Esophagus squamous epithelium (tissue), 5 donors: Measurements from ENCODE around the gene PIGH. TPM values are rescaled to one million over a fixed set of nuclear protein-coding genes. Genes with fewer than 3 reads are reported as not detected.

Source experiments
- DNase-seq: peaks from one replicate; lab custom pipeline; 2025; lab: John Stamatoyannopoulos, UW
- H3K27ac ChIP-seq, 4 donors: fragments of 200-600 bp; sonication (generic); one replicate each; pipeline ENCODE4 v1.5.1; 2016 to 2019; ENCODE audit warnings: mild to moderate bottlenecking in 1 of 4
- H3K27me3 ChIP-seq, 4 donors: fragments of 200-600 bp; sonication (generic); 1 replicate in 3 of 4; 2 replicates in 1 of 4; pipeline versions ENCODE4 v1.5.1 to v1.6.0; 2017 to 2021; ENCODE audit warnings: antibody characterized with exemption in 1 of 4
- H3K36me3 ChIP-seq, 3 donors: fragments of 200-600 bp; sonication (generic); one replicate each; pipeline ENCODE4 v1.5.1; 2016 to 2019
- H3K4me1 ChIP-seq, 3 donors: fragments of 200-600 bp; sonication (generic); one replicate each; pipeline ENCODE4 v1.5.1; 2017 to 2019
- H3K4me3 ChIP-seq, 4 donors: fragments of 200-600 bp; sonication (generic); 1 replicate in 3 of 4; 2 replicates in 1 of 4; pipeline ENCODE4 v1.5.1; 2016 to 2019; ENCODE audit warnings: mild to moderate bottlenecking in 2 of 4, moderate library complexity in 1 of 4
- H3K9me3 ChIP-seq, 3 donors: fragments of 200-600 bp; sonication (generic); one replicate each; pipeline ENCODE4 v1.5.1; 2016 to 2019
- POLR2A ChIP-seq, 4 donors: fragments of 450-650 bp; IDR thresholded peaks; one replicate each; pipeline ENCODE4 v1.6.1; 2017; ENCODE audit warnings: antibody characterized with exemption in 4 of 4, mild to moderate bottlenecking in 4 of 4, moderate library complexity in 3 of 4
- WGBS, 2 donors: methylation state at CpG; one replicate each; pipeline ENCODE4 v1.1.5; 2018; 5-methylcytosine and 5-hydroxymethylcytosine counted together
- intact Hi-C: fragments of 100-400 bp; cut with DNase I; formaldehyde crosslinking; loops from one replicate; pipeline ENCODE4 v1.15.0; 2022
- total RNA-seq, 4 donors: library from RNA; depleted of rRNA; stranded (reverse); fragments of >200 nt; gene quantifications; one replicate each; pipeline ENCODE4 v1.1.0, GENCODE V29; 2016
- TF ChIP-seq, protein P1 (sequence below), 6 experiments: fragments of 450-650 bp in 4 of 6; fragments of 200-600 bp in 2 of 6; sonication (generic) in 2 of 6; IDR thresholded peaks; one replicate each; pipeline ENCODE4 v1.5.1; 2016 to 2019; ENCODE audit warnings: antibody characterized with exemption in 6 of 6, mild to moderate bottlenecking in 4 of 6, moderate library complexity in 4 of 6
- donor health status: DM: yes; HTN: yes; CAD: no.

Gene PIGH
- total RNA-seq, 4 donors from 2014 or later: 17.0 to 34.0 (median 21.0) TPM

- no peak for DNase-seq
- intact Hi-C loops: loop anchor here (5.0 kb wide), 1 partner anchor 46 kb away; no protein-coding TSS in a partner anchor
- H3K27me3 ChIP-seq: no peaks in the 10 kb centered on the region
- no peaks in the 10 kb centered on the region for H3K4me1 ChIP-seq
- H3K27ac ChIP-seq: no peak overlapping the region
- WGBS, 2 donors: 82 to 83% methylated on average over 11 to 14 of the region's 15 CpGs
- TF ChIP-seq, protein P1, sequence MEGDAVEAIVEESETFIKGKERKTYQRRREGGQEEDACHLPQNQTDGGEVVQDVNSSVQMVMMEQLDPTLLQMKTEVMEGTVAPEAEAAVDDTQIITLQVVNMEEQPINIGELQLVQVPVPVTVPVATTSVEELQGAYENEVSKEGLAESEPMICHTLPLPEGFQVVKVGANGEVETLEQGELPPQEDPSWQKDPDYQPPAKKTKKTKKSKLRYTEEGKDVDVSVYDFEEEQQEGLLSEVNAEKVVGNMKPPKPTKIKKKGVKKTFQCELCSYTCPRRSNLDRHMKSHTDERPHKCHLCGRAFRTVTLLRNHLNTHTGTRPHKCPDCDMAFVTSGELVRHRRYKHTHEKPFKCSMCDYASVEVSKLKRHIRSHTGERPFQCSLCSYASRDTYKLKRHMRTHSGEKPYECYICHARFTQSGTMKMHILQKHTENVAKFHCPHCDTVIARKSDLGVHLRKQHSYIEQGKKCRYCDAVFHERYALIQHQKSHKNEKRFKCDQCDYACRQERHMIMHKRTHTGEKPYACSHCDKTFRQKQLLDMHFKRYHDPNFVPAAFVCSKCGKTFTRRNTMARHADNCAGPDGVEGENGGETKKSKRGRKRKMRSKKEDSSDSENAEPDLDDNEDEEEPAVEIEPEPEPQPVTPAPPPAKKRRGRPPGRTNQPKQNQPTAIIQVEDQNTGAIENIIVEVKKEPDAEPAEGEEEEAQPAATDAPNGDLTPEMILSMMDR (IDR thresholded peaks at IDR 0.05): no peak
- TF ChIP-seq POLR2A (IDR thresholded peaks at IDR 0.05): no peak
- H3K36me3 ChIP-seq: peaks cover 0 to 8% (median 0%) of the 10 kb centered on the region in 3 donors
- H3K9me3 ChIP-seq: no peaks in the 10 kb centered on the region
- H3K4me3 ChIP-seq: no peak overlapping the region
Observed at GRCh38 chr14:67573228-67574010, 26.6 kb downstream of the PIGH start.

DNA sequence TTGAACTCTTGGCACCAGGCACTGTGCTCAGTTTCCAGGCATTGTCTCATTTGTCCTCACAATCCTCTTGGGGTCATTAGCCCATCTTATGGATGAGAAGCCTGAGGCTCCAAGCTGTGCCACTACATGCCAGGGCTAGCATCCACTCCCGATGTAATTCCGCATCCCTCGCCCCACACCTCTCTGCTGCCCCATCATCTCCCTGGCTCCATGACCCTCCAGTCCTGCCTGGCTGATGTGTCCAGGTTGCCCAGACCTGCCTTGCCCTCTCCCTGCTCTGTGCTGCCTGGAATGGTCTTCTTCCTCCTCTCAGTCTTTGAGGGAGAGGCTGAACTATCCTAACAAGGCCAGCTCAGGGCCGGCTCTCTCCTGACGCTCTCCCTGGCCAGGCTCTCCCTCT lies 27.5 kb downstream of the PIGH start:
- H3K9me3 ChIP-seq: no peaks in the 10 kb centered on the region
- no peak overlapping the region for H3K27ac ChIP-seq
- H3K4me3 ChIP-seq: no peak overlapping the region
- no peak for TF ChIP-seq POLR2A (IDR thresholded peaks at IDR 0.05)
- TF ChIP-seq, protein P1 (IDR thresholded peaks at IDR 0.05): no peak
- intact Hi-C loops: loop anchor here (5.0 kb wide), 1 partner anchor 45 kb away; no protein-coding TSS in a partner anchor
- 83 to 87% methylated on average over 5 of the region's 5 CpGs for WGBS, 2 donors
- H3K36me3 ChIP-seq: no peaks in the 10 kb centered on the region
- no peaks in the 10 kb centered on the region for H3K27me3 ChIP-seq
- DNase-seq: no peak
- peaks cover 0 to 5% (median 3%) of the 10 kb centered on the region in 3 donors for H3K4me1 ChIP-seq

DNA sequence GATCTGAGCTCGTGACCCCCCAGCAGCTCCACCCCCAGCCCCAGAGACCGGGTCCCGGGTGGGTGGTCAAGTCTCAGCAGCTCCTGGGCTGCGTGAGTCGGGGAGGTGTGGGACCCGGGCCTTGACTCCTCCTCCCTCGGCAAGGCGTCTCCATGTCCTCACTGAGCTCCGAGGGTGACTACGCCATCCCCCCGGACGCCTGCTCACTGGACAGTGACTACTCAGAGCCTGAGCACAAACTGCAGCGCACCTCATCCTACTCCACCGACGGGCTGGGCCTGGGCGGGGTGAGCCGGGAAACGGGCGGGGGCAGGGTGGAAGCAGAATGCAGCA lies 28.1 kb downstream of the PIGH start:
- Histone ChIP-seq H3K27me3 (no peaks in the 10 kb centered on the region), H3K4me3 (no peak overlapping the region), H3K4me1 (peaks cover 0 to 11% (median 7%) of the 10 kb centered on the region in 3 donors), H3K36me3 (no peaks in the 10 kb centered on the region), H3K27ac (no peak overlapping the region), H3K9me3 (no peaks in the 10 kb centered on the region)
- DNase-seq: no peak
- intact Hi-C loops: loop anchor here (5.0 kb wide), 1 partner anchor 45 kb away; no protein-coding TSS in a partner anchor
- WGBS, 2 donors: no CpG with 5 or more reads among the region's 19 CpGs
- TF ChIP-seq, protein P1 (IDR thresholded peaks at IDR 0.05): no peak
- no peak for TF ChIP-seq POLR2A (IDR thresholded peaks at IDR 0.05)

GRCh38 chr14:67571275-67571990 lies 28.6 kb downstream of the PIGH start:
- Histone ChIP-seq H3K4me3 (no peak overlapping the region), H3K27ac (no peak overlapping the region), H3K27me3 (no peaks in the 10 kb centered on the region), H3K9me3 (no peaks in the 10 kb centered on the region), H3K36me3 (no peaks in the 10 kb centered on the region), H3K4me1 (peaks cover 0 to 16% (median 12%) of the 10 kb centered on the region in 3 donors)
- TF ChIP-seq POLR2A (IDR thresholded peaks at IDR 0.05): no peak
- TF ChIP-seq, protein P1 (IDR thresholded peaks at IDR 0.05): peak; percentile 70 to 81 (median 80)
- 2 to 55% methylated on average over 5 to 10 of the region's 14 CpGs for WGBS, 2 donors
- intact Hi-C loops: loop anchor here (5.0 kb wide), 1 partner anchor 44 kb away; no protein-coding TSS in a partner anchor
- DNase-seq: no peak

- no peak for DNase-seq
- H3K27me3 ChIP-seq: no peaks in the 10 kb centered on the region
- H3K9me3 ChIP-seq: no peaks in the 10 kb centered on the region
- H3K4me3 ChIP-seq: no peak overlapping the region
- H3K36me3 ChIP-seq: no peaks in the 10 kb centered on the region
- no peak overlapping the region for H3K27ac ChIP-seq
- peaks cover 0 to 23% (median 12%) of the 10 kb centered on the region in 3 donors for H3K4me1 ChIP-seq
- WGBS, 2 donors: 79 to 80% methylated on average over 7 of the region's 7 CpGs
- intact Hi-C loops: loop anchor here (5.0 kb wide), 1 partner anchor 43 kb away; no protein-coding TSS in a partner anchor
- TF ChIP-seq POLR2A (IDR thresholded peaks at IDR 0.05): no peak
- TF ChIP-seq, protein P1 (IDR thresholded peaks at IDR 0.05): no peak
Observed at GRCh38 chr14:67570453-67570852, 29.6 kb downstream of the PIGH start.
